NOMO-1 treated with DMSO at 0.1 percent for 48 hours (cell line): Measurements from ENCODE around the gene ZSWIM5.
"Not testable (repeated sequence)": the region's sequence is repeated elsewhere in the genome, so short reads cannot be mapped to it uniquely, and the experiment has no call there.

ENCODE experiments used
- DNase-seq: peaks from one replicate; lab custom pipeline; 2025; ENCODE audit not compliant: unreplicated experiment; lab: John Stamatoyannopoulos, UW

The ZSWIM5 gene

GRCh38 chr1:45205011-45205909, 1.1 kb downstream of the ZSWIM5 start:
- DNase-seq = no peak

- DNase-seq = no peak
Observed at GRCh38 chr1:45200906-45201500, 5.4 kb downstream of the ZSWIM5 start.

GRCh38 chr1:45200435-45200834, 6.0 kb downstream of the ZSWIM5 start:
- DNase-seq = no peak

GRCh38 chr1:45198185-45198584, 8.2 kb downstream of the ZSWIM5 start:
- no peak for DNase-seq

GRCh38 chr1:45196863-45197262, 9.5 kb downstream of the ZSWIM5 start:
- DNase-seq = no peak

GRCh38 chr1:45191418-45191783, 15.0 kb downstream of the ZSWIM5 start:
- DNase-seq = no peak

GRCh38 chr1:45187725-45188124, 18.7 kb downstream of the ZSWIM5 start:
- DNase-seq = no peak

- not testable (repeated sequence) for DNase-seq
Observed at GRCh38 chr1:45179918-45180519, 26.4 kb downstream of the ZSWIM5 start.

GRCh38 chr1:45177452-45177851, 29.0 kb downstream of the ZSWIM5 start:
- no peak for DNase-seq

- no peak for DNase-seq
Observed at GRCh38 chr1:45172764-45173163, 33.6 kb downstream of the ZSWIM5 start.

GRCh38 chr1:45172005-45172404, 34.4 kb downstream of the ZSWIM5 start:
- peak; percentile 67 for DNase-seq

GRCh38 chr1:45171575-45171974, 34.8 kb downstream of the ZSWIM5 start:
- no peak for DNase-seq

GRCh38 chr1:45170151-45170742, 36.2 kb downstream of the ZSWIM5 start:
- no peak for DNase-seq

GRCh38 chr1:45167947-45168346, 38.5 kb downstream of the ZSWIM5 start:
- not testable (repeated sequence) for DNase-seq

- DNase-seq = not testable (repeated sequence)
Observed at GRCh38 chr1:45164307-45164706, 42.1 kb downstream of the ZSWIM5 start.

- DNase-seq = not testable (repeated sequence)
Observed at GRCh38 chr1:45163111-45163510, 43.3 kb downstream of the ZSWIM5 start.

- not testable (repeated sequence) for DNase-seq
Observed at GRCh38 chr1:45162041-45163035, 44.1 kb downstream of the ZSWIM5 start.

- no peak for DNase-seq
Observed at GRCh38 chr1:45155957-45156356, 50.4 kb downstream of the ZSWIM5 start.

GRCh38 chr1:45155423-45155822, 51.0 kb downstream of the ZSWIM5 start:
- no peak for DNase-seq

GRCh38 chr1:45152126-45152525, 54.3 kb downstream of the ZSWIM5 start:
- DNase-seq = no peak
